Transverse colon (tissue), 4 donors: ENCODE measurements around the gene NPAS3. TPM values are rescaled to one million over a fixed set of nuclear protein-coding genes. Genes with fewer than 3 reads are reported as not detected.

Source experiments
- DNase-seq: peaks from one replicate; pipeline ENCODE4 v3.0.0-alpha.2; 2019
- H3K27ac ChIP-seq, 4 donors: fragments of 200-600 bp; sonication (generic); 2 replicates each; pipeline ENCODE4 v1.5.1; 2016 to 2018; ENCODE audit warnings: inconsistent platforms in 4 of 4
- H3K27me3 ChIP-seq: fragments of 200-600 bp; sonication (generic); 2 replicates; pipeline ENCODE4 v1.5.1; 2017; ENCODE audit warnings: inconsistent platforms
- H3K36me3 ChIP-seq, 4 donors: fragments of 200-600 bp; sonication (generic); 2 replicates each; pipeline ENCODE4 v1.5.1; 2017 to 2019; ENCODE audit warnings: inconsistent platforms in 4 of 4
- H3K4me1 ChIP-seq, 4 donors: fragments of 200-600 bp; sonication (generic); 2 replicates each; pipeline ENCODE4 v1.5.1; 2017 to 2020; ENCODE audit warnings: inconsistent platforms in 4 of 4
- H3K4me3 ChIP-seq, 4 donors: fragments of 200-600 bp; sonication (generic); 1 replicate in 1 of 4; 2 replicates in 3 of 4; pipeline versions ENCODE4 v1.5.1 to v1.6.1; 2017 to 2019; ENCODE audit warnings: inconsistent platforms in 4 of 4
- H3K9me3 ChIP-seq, 2 donors: fragments of 200-600 bp; sonication (generic); 2 replicates each; pipeline ENCODE4 v1.5.1; 2017 to 2019; ENCODE audit warnings: inconsistent platforms in 2 of 2
- EP300 ChIP-seq: sonication (generic); formaldehyde crosslinking; IDR thresholded peaks from one replicate; pipeline ENCODE4 v1.6.1; 2017; ENCODE audit warnings: antibody characterized with exemption, low read depth
- POLR2A ChIP-seq: fragments of 450-650 bp; IDR thresholded peaks from one replicate; pipeline ENCODE4 v1.6.1; 2016; ENCODE audit warnings: antibody characterized with exemption, mild to moderate bottlenecking, moderate library complexity
- POLR2AphosphoS5 ChIP-seq, 3 donors: sonication (generic); formaldehyde crosslinking; IDR thresholded peaks; one replicate each; pipeline ENCODE4 v1.6.1; 2016; ENCODE audit warnings: antibody characterized with exemption in 3 of 3
- WGBS, 2 donors: methylation state at CpG; one replicate each; pipeline ENCODE4 v1.1.5; 2018; ENCODE audit warnings: low coverage in 1 of 2; 5-methylcytosine and 5-hydroxymethylcytosine counted together
- in situ Hi-C, 4 donors: fragments of 200-750 bp; cut with MboI; loops; one replicate each; pipeline versions ENCODE4 v1.15.0 to v1.15.1; 2017; ENCODE audit warnings: low sequenced_read_pairs in 3 of 4, low pct_ligation_motif_present in 1 of 4, low pct_unique_long_range_greater_than_20kb in 1 of 4
- intact Hi-C: fragments of 100-400 bp; cut with DNase I; formaldehyde crosslinking; loops from one replicate; pipeline ENCODE4 v1.15.1; 2023; ENCODE audit warnings: low total_unique reads
- total RNA-seq, 4 donors: library from RNA; depleted of rRNA; stranded (reverse); fragments of >200 nt; gene quantifications; one replicate each; pipeline ENCODE4 v1.1.0, GENCODE V29; 2016
- TF ChIP-seq, protein P1 (sequence below), 5 experiments: fragments of 200-600 bp in 3 of 5; fragments of 450-650 bp in 2 of 5; sonication (generic) in 3 of 5; IDR thresholded peaks; 1 replicate in 2 of 5; 2 replicates in 3 of 5; pipeline ENCODE4 v1.5.1; 2016 to 2017; ENCODE audit warnings: antibody characterized with exemption in 5 of 5, inconsistent platforms in 3 of 5, mild to moderate bottlenecking in 2 of 5, moderate library complexity in 1 of 5

The NPAS3 gene
- total RNA-seq, 4 donors from 2014 or later: 0.96 to 6.4 (median 1.8) TPM

DNA sequence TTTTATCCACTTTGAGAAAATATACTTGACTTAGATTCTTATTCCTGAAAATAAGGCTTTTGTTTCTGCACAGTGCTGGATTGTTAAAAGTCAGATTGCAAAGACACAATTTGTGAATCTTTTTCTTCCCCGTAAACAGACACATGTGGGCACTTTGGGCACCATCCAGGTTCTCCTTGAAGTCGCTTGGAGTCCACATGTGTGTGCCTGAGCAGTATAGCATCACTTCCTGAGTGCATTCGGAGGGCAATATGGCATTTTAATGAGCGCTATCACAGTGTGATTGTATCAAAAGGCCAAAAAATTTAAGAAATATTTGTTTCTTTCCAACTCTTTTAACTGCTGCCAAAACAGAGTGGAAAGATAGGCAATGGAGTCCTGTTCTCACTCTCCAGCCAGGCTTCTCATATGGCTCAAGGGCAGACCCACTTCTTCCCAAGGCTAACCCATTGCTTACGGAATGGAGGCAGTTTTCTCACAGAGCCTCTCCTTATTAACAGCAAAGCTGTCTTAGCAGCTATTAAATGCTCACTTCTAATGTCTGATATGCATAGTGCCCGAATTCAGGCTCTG lies 615.1 kb downstream of the NPAS3 start:
- no peaks in the 10 kb centered on the region for H3K36me3 ChIP-seq
- no peak overlapping the region for H3K4me3 ChIP-seq
- H3K27ac ChIP-seq: no peak overlapping the region
- no peak for DNase-seq
- no peaks in the 10 kb centered on the region for H3K9me3 ChIP-seq
- H3K4me1 ChIP-seq: no peaks in the 10 kb centered on the region
- 84% methylated on average over 2 to 6 of the region's 6 CpGs for WGBS, 2 donors
- no peak for TF ChIP-seq POLR2A
- intact Hi-C loops: no loop called here
- in situ Hi-C loops: no loop called here
- H3K27me3 ChIP-seq: no peaks in the 10 kb centered on the region

DNA sequence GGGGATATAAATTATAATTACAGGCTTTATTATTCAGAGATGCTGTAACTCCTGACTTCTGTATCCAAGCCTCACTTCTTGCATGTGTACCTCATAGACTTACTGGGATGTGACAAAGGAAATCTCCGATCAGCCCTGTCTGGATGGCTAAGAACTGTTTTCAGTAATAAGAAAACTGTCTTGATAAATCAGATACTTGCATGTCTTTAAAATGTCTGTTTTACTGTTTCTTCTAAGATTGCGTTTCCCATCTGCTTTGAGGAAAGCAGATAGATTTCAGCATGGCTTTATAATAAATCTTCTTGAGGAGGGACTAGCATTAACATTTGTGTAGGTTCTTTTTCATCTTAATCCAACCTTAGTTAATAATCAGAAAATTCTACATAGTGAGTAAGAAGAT lies 616.3 kb downstream of the NPAS3 start:
- intact Hi-C loops: no loop called here
- no peak for TF ChIP-seq POLR2AphosphoS5 (IDR thresholded peaks at IDR 0.05)
- no peak for TF ChIP-seq EP300
- TF ChIP-seq, protein P1, sequence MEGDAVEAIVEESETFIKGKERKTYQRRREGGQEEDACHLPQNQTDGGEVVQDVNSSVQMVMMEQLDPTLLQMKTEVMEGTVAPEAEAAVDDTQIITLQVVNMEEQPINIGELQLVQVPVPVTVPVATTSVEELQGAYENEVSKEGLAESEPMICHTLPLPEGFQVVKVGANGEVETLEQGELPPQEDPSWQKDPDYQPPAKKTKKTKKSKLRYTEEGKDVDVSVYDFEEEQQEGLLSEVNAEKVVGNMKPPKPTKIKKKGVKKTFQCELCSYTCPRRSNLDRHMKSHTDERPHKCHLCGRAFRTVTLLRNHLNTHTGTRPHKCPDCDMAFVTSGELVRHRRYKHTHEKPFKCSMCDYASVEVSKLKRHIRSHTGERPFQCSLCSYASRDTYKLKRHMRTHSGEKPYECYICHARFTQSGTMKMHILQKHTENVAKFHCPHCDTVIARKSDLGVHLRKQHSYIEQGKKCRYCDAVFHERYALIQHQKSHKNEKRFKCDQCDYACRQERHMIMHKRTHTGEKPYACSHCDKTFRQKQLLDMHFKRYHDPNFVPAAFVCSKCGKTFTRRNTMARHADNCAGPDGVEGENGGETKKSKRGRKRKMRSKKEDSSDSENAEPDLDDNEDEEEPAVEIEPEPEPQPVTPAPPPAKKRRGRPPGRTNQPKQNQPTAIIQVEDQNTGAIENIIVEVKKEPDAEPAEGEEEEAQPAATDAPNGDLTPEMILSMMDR (IDR thresholded peaks at IDR 0.05): no peak
- no peak for TF ChIP-seq POLR2A
- H3K36me3 ChIP-seq: no peaks in the 10 kb centered on the region
- in situ Hi-C loops: no loop called here
- H3K27ac ChIP-seq: no peak overlapping the region
- H3K27me3 ChIP-seq: no peaks in the 10 kb centered on the region
- 80 to 96% methylated on average over 2 of the region's 2 CpGs for WGBS, 2 donors
- H3K4me3 ChIP-seq: no peak overlapping the region
- H3K9me3 ChIP-seq: no peaks in the 10 kb centered on the region
- DNase-seq: no peak
- no peaks in the 10 kb centered on the region for H3K4me1 ChIP-seq

DNA sequence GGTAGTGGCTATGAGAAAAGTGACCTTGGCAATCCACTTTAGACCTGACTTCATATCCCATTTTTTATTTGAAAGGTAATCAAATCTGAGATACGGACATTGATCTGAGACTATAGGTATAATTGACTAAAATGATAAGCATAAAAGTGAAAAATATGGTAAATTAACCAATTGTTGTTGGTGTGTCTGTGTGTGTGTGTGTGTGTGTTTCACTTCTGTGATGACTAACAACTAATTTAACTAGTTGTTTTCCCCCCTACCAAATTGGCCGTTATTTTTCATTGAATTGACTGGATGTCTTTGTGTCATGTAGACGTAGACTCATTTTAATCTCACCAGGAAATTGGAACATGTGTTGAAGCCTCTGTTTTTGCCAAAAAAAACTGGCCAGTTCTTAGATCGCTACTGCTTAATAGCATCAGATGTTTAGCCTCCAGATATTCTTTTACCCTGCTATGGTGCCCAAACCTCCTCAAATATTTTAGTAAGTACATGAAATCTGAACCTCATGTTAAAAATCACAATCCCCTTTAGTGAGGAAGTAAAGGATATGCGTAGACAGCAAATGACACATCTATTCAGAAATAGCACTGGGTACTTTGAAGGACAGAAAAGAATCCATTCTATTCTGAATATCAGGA lies 617.2 kb downstream of the NPAS3 start:
- intact Hi-C loops (no loop called here), in situ Hi-C loops (no loop called here)
- DNase-seq: no peak
- no peaks in the 10 kb centered on the region for H3K4me1 ChIP-seq
- 67 to 83% methylated on average over 4 to 5 of the region's 5 CpGs for WGBS, 2 donors
- H3K27me3 ChIP-seq: no peaks in the 10 kb centered on the region
- no peak overlapping the region for H3K27ac ChIP-seq
- H3K9me3 ChIP-seq: no peaks in the 10 kb centered on the region
- H3K4me3 ChIP-seq: no peak overlapping the region
- no peaks in the 10 kb centered on the region for H3K36me3 ChIP-seq
- TF ChIP-seq EP300: no peak
- no peak for TF ChIP-seq POLR2AphosphoS5 (IDR thresholded peaks at IDR 0.05)
- TF ChIP-seq POLR2A: no peak
- TF ChIP-seq, protein P1 (IDR thresholded peaks at IDR 0.05): no peak

- WGBS, 2 donors: 81 to 85% methylated on average over 2 of the region's 2 CpGs
- in situ Hi-C loops: no loop called here
- H3K27ac ChIP-seq: no peak overlapping the region
- H3K9me3 ChIP-seq: no peaks in the 10 kb centered on the region
- no peaks in the 10 kb centered on the region for H3K4me1 ChIP-seq
- no peak for DNase-seq
- H3K36me3 ChIP-seq: no peaks in the 10 kb centered on the region
- intact Hi-C loops: no loop called here
- H3K4me3 ChIP-seq: no peak overlapping the region
- no peak for TF ChIP-seq POLR2A
- no peak for TF ChIP-seq EP300
- no peak for TF ChIP-seq POLR2AphosphoS5 (IDR thresholded peaks at IDR 0.05)
- TF ChIP-seq, protein P1 (IDR thresholded peaks at IDR 0.05): no peak
- no peaks in the 10 kb centered on the region for H3K27me3 ChIP-seq
Measured at GRCh38 chr14:33556382-33557121, 617.9 kb downstream of the NPAS3 start.
